Heart left ventricle (tissue), 16 donors: ENCODE data around the gene ZNF292. TPM values are rescaled to one million over a fixed set of nuclear protein-coding genes. Genes with fewer than 3 reads are reported as not detected.

Experiments used
- ATAC-seq, 4 donors: fragments of 200-7000 bp; cut with Tn5 transposase; one replicate each; pipeline ENCODE4 v1.9.1; 2020 to 2022; ENCODE audit warnings: moderate library complexity in 4 of 4, mild to moderate bottlenecking in 3 of 4, moderate number of reproducible peaks in 1 of 4
- DNase-seq, 5 donors: peaks; one replicate each; pipeline ENCODE4 v3.0.0-alpha.2; 2020
- H3K27ac ChIP-seq, 12 donors: fragments of 200-600 bp; sonication (generic) in 4 of 12; one replicate each; pipeline versions ENCODE4 v1.5.0 to v1.8.0; 2016 to 2022; ENCODE audit warnings: mild to moderate bottlenecking in 2 of 12
- H3K27me3 ChIP-seq, 9 donors: fragments of 200-600 bp; sonication (generic) in 2 of 9; one replicate each; pipeline versions ENCODE4 v1.5.1 to v1.8.0; 2016 to 2022; ENCODE audit warnings: mild to moderate bottlenecking in 3 of 9
- H3K36me3 ChIP-seq, 9 donors: fragments of 200-600 bp; sonication (generic) in 2 of 9; one replicate each; pipeline versions ENCODE4 v1.5.0 to v1.8.0; 2018 to 2022; ENCODE audit warnings: mild to moderate bottlenecking in 2 of 9
- H3K4me1 ChIP-seq, 12 donors: fragments of 200-600 bp; sonication (generic) in 4 of 12; one replicate each; pipeline versions ENCODE4 v1.5.0 to v1.8.0; 2016 to 2022; ENCODE audit warnings: mild to moderate bottlenecking in 3 of 12
- H3K4me3 ChIP-seq, 12 donors: fragments of 200-600 bp; sonication (generic) in 4 of 12; one replicate each; pipeline versions ENCODE4 v1.5.0 to v1.8.0; 2017 to 2022; ENCODE audit warnings: mild to moderate bottlenecking in 9 of 12, moderate library complexity in 4 of 12
- H3K9me3 ChIP-seq, 12 donors: fragments of 200-600 bp; sonication (generic) in 4 of 12; one replicate each; pipeline versions ENCODE4 v1.5.0 to v1.8.0; 2016 to 2022; ENCODE audit warnings: mild to moderate bottlenecking in 1 of 12
- CTCF ChIP-seq, 12 donors: fragments of 200-600 bp; sonication (generic) in 4 of 12; IDR thresholded peaks; one replicate each; pipeline versions ENCODE4 v1.5.0 to v1.8.0; 2018 to 2022; ENCODE audit warnings: antibody characterized with exemption in 12 of 12, mild to moderate bottlenecking in 5 of 12
- POLR2A ChIP-seq, 2 donors: fragments of 450-650 bp; IDR thresholded peaks; one replicate each; pipeline ENCODE4 v1.6.1; 2017; ENCODE audit warnings: antibody characterized with exemption in 2 of 2, mild to moderate bottlenecking in 2 of 2, moderate library complexity in 2 of 2
- WGBS, 4 donors: extraction: QIAGEN DNeasy Blood & Tissue Kit in 2 of 4; methylation state at CpG; one replicate each; pipeline versions ENCODE4 v1.1.5 to v1.1.7; 2013 to 2018; 5-methylcytosine and 5-hydroxymethylcytosine counted together
- intact Hi-C, 10 donors: fragments of 100-400 bp; cut with DNase I; formaldehyde crosslinking; loops; one replicate each; pipeline versions ENCODE4 v1.11.1 to v1.14.2; 2022
- polyA plus RNA-seq, 2 donors: library from polyadenylated mRNA; stranded (reverse); fragments of 200-250 nt; gene quantifications; one replicate each; pipeline ENCODE4 v1.2.3, GENCODE V29; 2013
- total RNA-seq, 9 donors: library from RNA; depleted of rRNA in 2 of 9; stranded (reverse); fragments of >200 nt in 2 of 9; fragmentation: NEBNext Ultra II Directional in 3 of 9; extraction: Animal tissue kit (Norgen Biotek cat#: 25700) in 3 of 9; gene quantifications; one replicate each; pipeline versions ENCODE4 v1.1.0 to v1.2.4, GENCODE V29; 2016 to 2023
- donor health status: ischemic (EF 13 %, LVEDD 7.1; RV severe dilation, severe dysfunction).
- donor health status: healthy with polysubstance abuse.
- donor health status: DM: no; HTN: yes; CAD: no.
- donor health status: DM: no; HTN: no; CAD: no.
- donor health status: ischemic (EF 25% LVEDD 6.9; RV normal size, moderate dysfunction).
- donor health status: ischemic (EF 25% LVEDD 5.7; RV mildly dilated, moderate dysfunction).
- donor health status: healthy.
- donor health status: DM: yes; HTN: yes; CAD: no.
- donor health status: ischemic (EF 35%, LVEDD 5.7; RV mildly dilated, moderate dysfunction).
- donor health status: nonischemic (EF 11% LVEDD 7.7; RV severe dilation, severe dysfunction).
- donor health status: DM: yes; HTN: yes; CAD: no.
- donor health status: PGD.
- donor health status: ischemic (EF 29% LVEDD 5.4; RV normal size, mild dysfunction).
- donor health status: nonischemic (EF 23%, LVEDD 6.1; RV moderate dilation, normal function).

The ZNF292 gene
- total and polyA plus RNA-seq, 11 donors, result 4.0 to 35.8 (median 27.4) TPM

- no peak overlapping the region for H3K27ac ChIP-seq
- TF ChIP-seq POLR2A (IDR thresholded peaks at IDR 0.05) (no peak), CTCF (IDR thresholded peaks at IDR 0.05) (no peak)
- H3K9me3 ChIP-seq, result no peaks in the 10 kb centered on the region
- intact Hi-C loops, result loop anchor here in 2 of 10 donors (5.0 to 10.0 kb wide), 2 partner anchors 66 to 74 kb away; partner anchors contain the start of gene ZNF292 (in 1 of the 2)
- H3K27me3 ChIP-seq, result no peaks in the 10 kb centered on the region
- ATAC-seq (no peak), DNase-seq (no peak)
- H3K36me3 ChIP-seq, result peaks cover 0 to 97% (median 69%) of the 10 kb centered on the region in 9 donors
- peaks cover 0 to 7% (median 0%) of the 10 kb centered on the region in 12 donors for H3K4me1 ChIP-seq
- WGBS, 4 donors, result 93 to 100% (median 94%) methylated on average over 1 of the region's 1 CpG
- H3K4me3 ChIP-seq, result no peak overlapping the region
Measured at GRCh38 chr6:87220997-87221396, 65.6 kb downstream of the ZNF292 start.

GRCh38 chr6:87222676-87223075, 67.3 kb downstream of the ZNF292 start:
- no peak overlapping the region for H3K27ac ChIP-seq
- intact Hi-C loops, result loop anchor here in 2 of 10 donors (5.0 to 10.0 kb wide), 2 partner anchors 68 to 75 kb away; partner anchors contain the start of gene ZNF292 (in 1 of the 2)
- peaks cover 0 to 7% (median 0%) of the 10 kb centered on the region in 12 donors for H3K4me1 ChIP-seq
- H3K27me3 ChIP-seq, result no peaks in the 10 kb centered on the region
- 96 to 100% (median 99%) methylated on average over 1 of the region's 1 CpG for WGBS, 4 donors
- no peak for DNase-seq
- no peak overlapping the region for H3K4me3 ChIP-seq
- H3K9me3 ChIP-seq, result no peaks in the 10 kb centered on the region
- no peak for TF ChIP-seq CTCF (IDR thresholded peaks at IDR 0.05)
- TF ChIP-seq POLR2A (IDR thresholded peaks at IDR 0.05), result no peak
- no peak for ATAC-seq
- H3K36me3 ChIP-seq, result peaks cover 0 to 89% (median 54%) of the 10 kb centered on the region in 9 donors

- ATAC-seq (no peak), DNase-seq (no peak)
- no peak for TF ChIP-seq CTCF (IDR thresholded peaks at IDR 0.05)
- TF ChIP-seq POLR2A (IDR thresholded peaks at IDR 0.05), result no peak
- Histone ChIP-seq H3K27ac (no peak overlapping the region), H3K27me3 (no peaks in the 10 kb centered on the region), H3K4me1 (no peaks in the 10 kb centered on the region), H3K9me3 (no peaks in the 10 kb centered on the region), H3K4me3 (no peak overlapping the region), H3K36me3 (peaks cover 0 to 79% (median 49%) of the 10 kb centered on the region in 9 donors)
- WGBS, 4 donors, result 90 to 95% (median 92%) methylated on average over 1 of the region's 1 CpG
- intact Hi-C loops, result loop anchor here in 2 of 10 donors (5.0 to 10.0 kb wide), 2 partner anchors 70 to 78 kb away; partner anchors contain the start of gene ZNF292 (in 1 of the 2)
Measured at GRCh38 chr6:87224971-87225370, 69.6 kb downstream of the ZNF292 start.

GRCh38 chr6:87225511-87225910, 70.1 kb downstream of the ZNF292 start:
- ATAC-seq (no peak), DNase-seq (no peak)
- intact Hi-C loops, result loop anchor here in 1 of 10 donors (10.0 kb wide), 1 partner anchor 71 kb away; the partner anchor contains the start of gene ZNF292
- no peaks in the 10 kb centered on the region for H3K27me3 ChIP-seq
- 87 to 97% (median 94%) methylated on average over 2 of the region's 2 CpGs for WGBS, 4 donors
- no peak overlapping the region for H3K4me3 ChIP-seq
- H3K4me1 ChIP-seq, result no peaks in the 10 kb centered on the region
- peaks cover 0 to 79% (median 52%) of the 10 kb centered on the region in 9 donors for H3K36me3 ChIP-seq
- no peak overlapping the region for H3K27ac ChIP-seq
- H3K9me3 ChIP-seq, result no peaks in the 10 kb centered on the region
- no peak for TF ChIP-seq CTCF (IDR thresholded peaks at IDR 0.05)
- no peak for TF ChIP-seq POLR2A (IDR thresholded peaks at IDR 0.05)
